ENCODE results near the gene CMSS1.

Gene CMSS1

GRCh38 chr3:100149713-100150415, 332.2 kb downstream of the CMSS1 start:
- no peak for DNase-seq (ENCODE audit: low spot score)

DNA sequence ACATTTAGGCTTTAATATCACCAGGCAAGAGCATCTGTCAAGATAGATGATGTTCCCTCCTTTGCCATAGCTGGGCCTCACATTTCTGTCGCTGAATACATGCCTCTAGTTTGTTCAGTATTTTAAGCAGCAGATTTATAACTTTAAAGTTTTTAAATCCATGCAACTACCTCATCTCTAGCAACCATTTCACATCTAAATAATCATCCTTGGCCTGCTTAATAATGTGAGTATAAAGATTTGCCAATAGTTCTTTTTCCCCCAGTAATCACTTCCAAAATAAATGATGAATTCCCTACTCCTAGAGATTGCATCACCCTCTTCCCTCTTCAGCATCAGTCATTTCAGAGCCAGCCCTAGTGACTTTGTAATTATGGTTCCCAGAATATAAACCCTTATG, 332.8 kb downstream of the CMSS1 start:
- DNase-seq (ENCODE audit: low spot score) = peak; percentile 37

GRCh38 chr3:100151024-100151707, 333.5 kb downstream of the CMSS1 start:
- no peak for DNase-seq (ENCODE audit: low spot score)

DNA sequence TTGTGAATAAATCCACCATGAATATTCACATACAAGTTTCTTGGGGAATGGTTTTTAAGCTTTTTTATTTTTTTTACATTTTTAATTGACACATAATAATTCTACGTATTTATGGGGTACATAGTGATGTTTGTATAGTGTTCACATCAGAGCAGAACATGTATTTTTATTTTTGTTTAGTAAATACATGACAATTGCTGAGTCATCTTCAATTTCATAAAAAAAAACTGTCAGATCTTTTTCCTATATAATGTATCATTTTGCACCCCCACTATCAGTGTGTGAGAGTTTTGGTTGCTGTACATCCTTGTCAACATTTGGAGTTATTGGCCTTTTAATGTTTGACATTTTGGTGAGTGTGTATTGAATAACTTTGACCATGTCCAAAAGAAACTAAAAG, 336.5 kb downstream of the CMSS1 start:
- no peak for DNase-seq (ENCODE audit: low spot score)

GRCh38 chr3:100155128-100155527, 337.5 kb downstream of the CMSS1 start:
- peak; percentile 35 for DNase-seq (ENCODE audit: low spot score)

DNA sequence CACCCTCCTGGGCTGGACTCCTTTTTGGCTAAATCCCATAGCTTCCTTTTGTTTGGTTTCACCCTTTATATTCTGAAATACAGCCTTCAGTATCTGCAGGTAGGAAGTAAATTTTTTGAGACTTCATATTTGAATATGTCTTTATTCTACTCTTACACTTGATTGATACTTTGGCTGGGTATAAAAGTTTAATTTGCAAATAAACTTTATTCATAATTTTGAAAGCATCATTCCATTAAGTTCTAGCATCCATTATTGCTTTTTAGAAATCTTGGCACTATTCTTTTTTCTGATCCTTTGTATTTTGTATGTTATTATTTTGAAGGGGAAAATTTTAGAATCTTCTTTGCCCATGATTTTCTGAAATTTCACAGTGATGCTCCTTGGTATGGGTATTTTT, 337.9 kb downstream of the CMSS1 start:
- no peak for DNase-seq (ENCODE audit: low spot score)

DNA sequence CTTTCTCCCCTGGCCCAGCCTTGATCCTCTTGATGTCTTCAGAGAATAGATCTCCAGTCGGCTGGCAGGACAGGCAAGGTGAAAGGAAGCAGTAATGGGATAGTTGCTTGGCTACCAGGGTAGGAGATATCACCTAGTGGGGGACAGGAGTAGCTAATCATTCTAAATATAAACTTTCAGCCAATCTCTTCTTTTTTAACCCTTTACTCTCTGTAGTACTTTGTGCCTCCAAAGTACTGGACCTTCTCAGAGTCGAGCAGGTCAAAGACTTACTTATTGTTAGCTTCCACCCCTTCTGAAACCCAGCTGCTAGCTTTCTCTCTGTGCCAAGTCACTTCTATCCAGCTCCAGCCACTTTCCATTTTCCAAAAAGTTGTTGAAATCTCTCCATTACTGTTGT, 340.0 kb downstream of the CMSS1 start:
- DNase-seq (ENCODE audit: low spot score) = no peak

- DNase-seq (ENCODE audit: low spot score) = no peak
Observed at GRCh38 chr3:100158918-100159330, 341.3 kb downstream of the CMSS1 start.

GRCh38 chr3:100159331-100160153, 341.9 kb downstream of the CMSS1 start:
- DNase-seq (ENCODE audit: low spot score) = peak; percentile 68

DNA sequence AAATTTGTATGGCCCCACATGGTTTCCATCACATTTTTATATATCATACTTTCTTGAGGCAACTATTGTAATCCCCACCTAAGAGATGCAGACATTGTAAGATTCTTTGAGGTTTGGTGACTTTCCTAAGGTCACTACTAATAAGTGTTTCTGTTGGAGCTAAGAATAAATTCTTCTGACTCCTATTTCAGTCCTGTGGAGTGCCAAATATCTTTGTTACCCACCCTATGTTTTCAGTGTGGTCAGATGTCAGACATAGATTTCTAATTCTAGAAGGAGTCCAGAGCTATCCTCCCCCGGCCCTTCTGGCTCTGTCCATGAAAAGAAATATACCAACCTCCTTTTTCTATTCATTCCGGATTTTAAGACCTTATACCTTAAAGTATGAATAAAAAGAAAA, 342.9 kb downstream of the CMSS1 start:
- no peak for DNase-seq (ENCODE audit: low spot score)

- no peak for DNase-seq (ENCODE audit: low spot score)
Observed at GRCh38 chr3:100163787-100164186, 346.1 kb downstream of the CMSS1 start.

- no peak for DNase-seq (ENCODE audit: low spot score)
Observed at GRCh38 chr3:100164743-100165142, 347.1 kb downstream of the CMSS1 start.

DNA sequence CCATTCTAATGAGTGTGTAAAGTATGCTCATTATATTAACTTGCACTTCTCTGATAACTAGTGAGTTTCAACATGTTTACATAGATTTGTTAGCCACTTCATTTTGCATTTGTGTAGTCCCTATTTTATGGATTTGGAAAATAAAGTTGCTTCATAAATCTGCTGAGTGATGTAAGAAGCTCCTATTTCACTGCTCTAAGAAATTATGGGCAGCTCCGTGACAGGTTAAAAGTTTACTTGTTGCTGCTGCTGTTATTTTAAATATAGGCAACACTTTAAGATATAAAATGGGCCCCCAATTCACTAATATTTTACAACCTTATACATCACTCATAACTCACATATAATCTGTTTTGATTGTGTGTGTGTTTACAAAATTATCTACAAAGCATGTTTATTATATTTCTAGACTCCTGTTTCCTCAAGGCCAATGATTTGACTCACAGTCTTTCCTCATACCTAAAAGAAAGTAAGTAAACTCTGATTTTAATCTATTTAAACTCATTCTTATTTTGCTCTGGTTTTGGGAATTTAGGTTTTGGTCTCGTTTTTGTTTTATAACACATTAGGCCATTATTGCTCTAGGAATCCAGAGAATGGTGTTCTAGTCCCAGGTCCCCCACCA, 348.4 kb downstream of the CMSS1 start:
- DNase-seq (ENCODE audit: low spot score) = no peak

GRCh38 chr3:100169201-100169920, 351.7 kb downstream of the CMSS1 start:
- DNase-seq (ENCODE audit: low spot score) = no peak

DNA sequence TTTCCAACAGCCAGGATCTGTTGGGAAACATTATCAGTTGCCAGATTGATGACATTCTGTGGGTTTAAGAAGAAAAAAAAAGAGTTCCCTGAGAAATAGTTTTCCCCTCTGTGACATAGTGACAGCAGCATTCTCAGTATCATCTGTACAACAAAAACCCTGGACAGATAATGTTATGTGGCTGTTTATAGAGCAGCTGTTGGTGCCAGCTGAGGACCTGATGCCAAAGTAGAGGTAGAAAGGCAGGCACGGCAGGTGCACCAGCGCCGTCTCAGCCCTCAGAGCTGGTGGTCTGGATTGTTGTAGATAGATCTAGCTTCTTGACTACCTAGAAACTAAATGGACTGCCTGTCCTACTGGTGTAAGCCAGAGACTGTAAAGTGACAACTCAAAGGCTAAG, 352.8 kb downstream of the CMSS1 start:
- no peak for DNase-seq (ENCODE audit: low spot score)

DNA sequence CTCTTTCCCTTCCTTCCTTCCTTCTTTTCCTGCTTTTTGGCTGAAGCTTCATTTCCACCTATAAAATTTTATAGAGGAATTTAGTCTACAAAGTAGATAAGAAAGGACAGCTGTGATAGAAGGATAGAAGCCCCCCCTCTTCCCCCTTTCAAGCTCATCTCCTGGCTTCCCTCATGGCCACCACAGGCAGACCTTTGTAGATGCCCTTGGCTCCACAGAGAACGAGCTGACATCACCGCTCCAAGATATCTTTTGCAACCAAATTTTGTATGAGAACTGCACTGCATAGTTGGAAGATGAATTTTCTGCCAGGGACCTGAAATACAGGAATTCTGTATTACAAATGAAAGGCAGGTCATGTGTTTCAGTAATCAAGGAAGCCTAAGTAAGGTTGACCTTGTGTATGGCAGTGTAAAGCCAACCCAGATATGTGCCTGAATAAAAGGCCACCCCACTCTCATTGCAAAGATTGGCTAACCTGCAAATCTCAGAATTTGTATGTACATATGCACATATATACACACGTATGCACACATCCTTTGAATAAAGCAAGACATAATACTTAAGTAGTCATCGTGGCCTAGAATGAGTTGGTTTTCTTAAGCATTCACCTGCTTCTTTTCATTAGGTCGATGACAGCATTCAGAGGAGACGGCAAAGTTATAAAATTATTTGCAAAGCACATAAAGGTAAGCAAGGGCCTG, 353.7 kb downstream of the CMSS1 start:
- DNase-seq (ENCODE audit: low spot score) = no peak

DNA sequence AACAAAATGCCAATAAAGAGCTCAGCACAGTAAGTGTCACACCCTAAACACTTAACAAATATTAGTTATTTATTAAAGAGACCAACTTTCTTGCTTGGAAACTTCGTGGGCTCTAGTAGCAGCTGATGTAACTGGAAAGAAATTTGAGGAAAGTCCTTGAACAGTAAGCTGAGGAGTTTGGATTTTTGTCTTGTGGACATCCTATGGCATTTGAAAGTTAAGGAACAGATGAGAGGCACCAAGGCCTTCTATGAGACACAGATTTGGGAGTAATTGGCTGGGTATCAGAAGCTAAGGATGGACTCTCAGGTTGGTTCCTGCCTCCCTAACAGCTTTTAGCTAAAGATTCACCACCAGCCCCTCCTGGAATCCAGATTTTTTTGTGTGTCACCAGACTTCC, 356.3 kb downstream of the CMSS1 start:
- DNase-seq (ENCODE audit: low spot score) = no peak

GRCh38 chr3:100175637-100176280, 358.1 kb downstream of the CMSS1 start:
- DNase-seq (ENCODE audit: low spot score) = no peak

DNA sequence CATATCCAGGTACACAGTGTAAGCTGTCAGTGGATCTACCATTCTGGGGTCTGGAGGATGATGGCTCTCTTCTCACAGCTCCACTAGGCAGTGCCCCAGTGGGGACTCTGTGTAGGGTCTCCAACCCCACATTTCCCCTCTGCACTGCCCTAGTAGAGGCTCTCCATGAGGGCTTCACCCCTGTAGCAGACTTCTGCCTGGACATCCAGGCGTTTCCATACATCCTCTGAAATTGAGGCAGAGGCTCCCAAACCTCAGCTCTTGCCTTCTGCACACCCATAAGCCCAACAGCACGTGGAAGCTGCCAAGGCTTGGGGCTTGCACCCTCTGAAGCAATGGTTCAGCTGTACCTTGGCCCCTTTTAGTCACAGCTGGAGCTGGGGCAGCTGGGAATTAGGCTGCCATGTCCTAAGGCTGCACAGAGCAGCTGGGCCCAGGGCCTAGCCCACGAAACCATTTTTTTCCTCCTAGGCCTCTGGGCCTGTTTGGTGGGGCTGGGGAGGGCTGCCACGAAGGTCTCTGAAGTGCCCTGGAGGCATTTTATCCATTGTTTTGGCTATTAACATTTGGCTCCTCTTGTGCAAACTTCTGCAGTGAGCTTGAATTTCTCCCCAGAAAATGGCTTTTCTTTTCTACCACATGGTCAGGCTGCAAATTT, 362.2 kb downstream of the CMSS1 start:
- DNase-seq (ENCODE audit: low spot score) = no peak

DNA sequence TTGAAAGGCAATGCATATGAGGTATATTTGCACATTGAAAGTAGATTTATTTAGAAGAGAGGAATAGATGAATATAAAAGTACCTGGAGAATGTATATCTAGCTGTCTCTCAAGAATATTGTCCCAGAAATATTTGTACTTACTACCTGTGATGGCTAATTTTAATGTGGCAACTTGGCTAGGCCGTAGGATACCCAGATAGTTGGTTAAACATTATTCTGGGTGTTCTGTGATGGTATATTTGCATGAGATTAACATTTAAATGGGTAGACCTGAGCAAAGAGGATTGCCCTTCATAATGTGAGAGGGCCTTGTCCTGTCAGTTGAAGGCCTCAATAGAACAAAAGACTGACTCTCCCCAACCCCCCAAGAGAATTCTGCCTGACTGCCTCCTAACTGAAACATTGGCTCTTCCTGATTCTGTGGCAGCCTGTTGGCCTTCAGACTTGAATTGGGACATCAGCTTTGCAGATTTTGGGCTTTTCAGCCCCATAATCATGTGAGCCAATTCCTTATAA, 366.0 kb downstream of the CMSS1 start:
- DNase-seq (ENCODE audit: low spot score) = no peak

Data from AG08395 (cell line).